GM12872 (cell line): ENCODE data around the gene CACNG4.

Experiments
- TF ChIP-seq, protein P1 (sequence below): IDR thresholded peaks from 3 replicates; pipeline ENCODE4 v1.5.1; 2011; ENCODE audit warnings: low read depth, mild to moderate bottlenecking, low read length, moderate library complexity; ENCODE audit not compliant: insufficient read depth

The CACNG4 gene

GRCh38 chr17:67030641-67031040 is 66.1 kb downstream of the CACNG4 start:
- TF ChIP-seq, protein P1, sequence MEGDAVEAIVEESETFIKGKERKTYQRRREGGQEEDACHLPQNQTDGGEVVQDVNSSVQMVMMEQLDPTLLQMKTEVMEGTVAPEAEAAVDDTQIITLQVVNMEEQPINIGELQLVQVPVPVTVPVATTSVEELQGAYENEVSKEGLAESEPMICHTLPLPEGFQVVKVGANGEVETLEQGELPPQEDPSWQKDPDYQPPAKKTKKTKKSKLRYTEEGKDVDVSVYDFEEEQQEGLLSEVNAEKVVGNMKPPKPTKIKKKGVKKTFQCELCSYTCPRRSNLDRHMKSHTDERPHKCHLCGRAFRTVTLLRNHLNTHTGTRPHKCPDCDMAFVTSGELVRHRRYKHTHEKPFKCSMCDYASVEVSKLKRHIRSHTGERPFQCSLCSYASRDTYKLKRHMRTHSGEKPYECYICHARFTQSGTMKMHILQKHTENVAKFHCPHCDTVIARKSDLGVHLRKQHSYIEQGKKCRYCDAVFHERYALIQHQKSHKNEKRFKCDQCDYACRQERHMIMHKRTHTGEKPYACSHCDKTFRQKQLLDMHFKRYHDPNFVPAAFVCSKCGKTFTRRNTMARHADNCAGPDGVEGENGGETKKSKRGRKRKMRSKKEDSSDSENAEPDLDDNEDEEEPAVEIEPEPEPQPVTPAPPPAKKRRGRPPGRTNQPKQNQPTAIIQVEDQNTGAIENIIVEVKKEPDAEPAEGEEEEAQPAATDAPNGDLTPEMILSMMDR, result no peak

DNA sequence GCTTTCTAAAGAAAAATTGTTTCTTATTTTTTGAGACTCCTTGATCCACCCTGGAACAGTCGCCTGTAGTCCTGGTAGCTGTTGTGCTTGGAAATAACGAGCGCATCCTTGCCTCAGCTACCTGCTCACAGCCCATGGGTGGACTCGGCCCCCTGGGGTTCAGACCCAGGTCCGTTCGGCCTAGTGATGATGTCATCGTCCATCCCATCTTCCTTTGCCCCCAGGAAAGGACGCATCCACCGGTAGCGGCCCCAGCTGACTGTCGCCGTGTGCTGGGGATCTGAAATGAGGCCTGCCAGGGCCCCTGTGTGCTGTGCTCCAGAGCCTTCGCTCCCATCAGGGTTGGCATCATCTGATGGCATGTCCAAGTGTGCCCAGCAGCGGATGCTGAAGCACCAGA is 67.9 kb downstream of the CACNG4 start:
- TF ChIP-seq, protein P1, result no peak

DNA sequence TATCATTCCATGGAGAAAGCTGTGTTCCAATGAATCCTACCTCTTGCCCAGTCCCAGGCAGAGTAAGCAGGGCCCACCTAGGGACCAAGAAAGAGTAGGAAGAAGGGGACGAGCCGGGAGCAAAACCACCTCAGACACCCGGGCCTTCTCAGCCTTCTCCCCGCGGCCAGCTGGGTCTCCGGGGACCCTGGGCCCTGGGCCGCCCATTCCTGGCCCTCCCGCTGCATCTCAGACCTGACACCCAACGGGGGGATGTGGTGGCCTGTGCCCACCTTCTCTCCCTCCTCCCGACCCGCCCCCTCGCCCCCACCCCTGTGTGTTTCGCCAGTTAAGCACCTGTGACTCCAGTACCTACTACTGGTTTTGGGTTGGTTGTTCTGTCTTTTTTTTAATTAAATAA is 68.5 kb downstream of the CACNG4 start:
- TF ChIP-seq, protein P1, result no peak

DNA sequence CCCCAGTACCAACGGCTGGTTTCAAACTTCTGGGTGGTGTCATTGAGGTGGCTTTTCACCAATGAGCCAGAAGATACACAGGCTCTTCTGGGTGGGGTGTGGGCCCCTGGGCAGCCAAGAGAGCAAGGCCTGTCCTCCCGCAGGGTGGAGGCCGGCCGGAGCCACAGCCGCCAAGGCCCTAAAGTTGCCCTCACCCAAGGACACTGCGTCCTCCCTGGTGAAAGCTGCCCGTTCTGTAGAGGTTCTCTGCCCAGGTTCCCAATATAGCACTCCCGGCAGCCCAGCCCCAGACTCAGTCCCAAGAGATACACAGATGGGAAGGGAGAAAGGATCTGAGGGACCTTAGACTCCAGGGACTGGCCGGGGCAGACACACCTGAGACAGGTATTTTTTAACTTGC is 69.1 kb downstream of the CACNG4 start:
- TF ChIP-seq, protein P1, result no peak

DNA sequence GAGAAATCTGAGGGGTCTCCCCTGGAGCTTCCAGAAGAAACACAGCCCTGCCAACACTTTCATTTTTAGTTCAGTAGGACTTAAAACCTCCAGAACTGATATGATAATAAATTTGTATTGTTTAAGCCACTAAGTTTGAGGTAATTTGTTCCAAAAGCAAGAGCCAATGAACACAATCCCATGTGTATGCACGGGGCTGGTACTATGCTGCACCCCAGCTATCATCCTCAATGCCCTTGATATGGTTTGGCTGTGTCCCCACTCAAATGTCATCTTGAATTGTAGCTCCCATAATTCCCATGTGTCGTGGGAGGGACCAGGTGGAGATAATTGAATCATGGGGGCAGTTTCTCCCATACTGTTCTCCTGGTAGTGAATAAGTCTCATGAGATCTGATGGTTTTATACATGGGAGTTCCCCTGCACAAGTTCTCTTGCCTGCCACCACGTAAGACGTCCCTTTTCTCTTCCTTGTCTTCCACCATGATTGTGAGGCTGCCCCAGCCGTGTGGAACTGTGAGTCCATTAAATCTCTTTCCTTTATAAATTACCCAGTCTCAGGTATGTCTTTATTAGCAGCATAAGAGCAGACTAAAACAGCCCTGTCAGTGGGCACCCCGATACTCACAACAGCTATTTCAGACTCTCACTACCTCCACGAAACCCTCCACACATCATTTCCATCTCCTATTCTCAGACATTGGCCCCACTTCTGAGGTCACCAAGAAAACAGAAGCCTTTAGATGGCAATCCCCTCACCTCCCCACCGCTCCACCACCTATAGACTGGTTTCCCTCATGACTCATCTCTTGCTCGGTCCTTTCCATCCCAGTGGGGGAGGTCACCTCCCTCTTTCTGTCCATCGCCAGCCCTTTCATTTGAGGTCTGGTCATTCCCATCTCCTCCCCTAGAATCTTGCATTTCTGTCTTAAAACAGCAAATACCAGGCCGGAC is 70.9 kb downstream of the CACNG4 start:
- TF ChIP-seq, protein P1, result no peak

DNA sequence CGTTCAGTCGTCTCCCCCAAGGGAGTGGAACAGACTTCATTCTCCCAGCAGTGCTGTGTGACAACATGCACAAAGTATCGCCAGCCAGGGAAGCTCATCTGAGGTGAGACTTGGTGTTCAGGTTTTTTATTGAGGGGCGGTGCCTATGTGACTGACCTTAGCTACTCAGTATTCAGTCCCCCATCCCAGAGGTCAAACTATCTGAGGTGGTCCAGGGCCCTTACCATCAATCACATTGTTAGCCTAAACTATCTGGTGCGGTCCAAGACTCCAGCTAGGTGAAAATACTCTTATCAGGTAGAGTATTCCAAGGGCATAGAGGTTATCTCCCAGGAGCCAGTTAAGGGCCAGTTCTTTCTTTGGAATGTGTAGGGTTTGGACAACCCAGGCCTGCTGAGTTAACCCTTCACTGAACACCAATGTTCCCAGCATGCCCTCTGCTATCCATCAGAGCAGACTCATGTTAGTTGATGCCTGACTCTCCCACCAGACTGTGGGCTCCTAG is 74.4 kb downstream of the CACNG4 start:
- TF ChIP-seq, protein P1, result no peak

DNA sequence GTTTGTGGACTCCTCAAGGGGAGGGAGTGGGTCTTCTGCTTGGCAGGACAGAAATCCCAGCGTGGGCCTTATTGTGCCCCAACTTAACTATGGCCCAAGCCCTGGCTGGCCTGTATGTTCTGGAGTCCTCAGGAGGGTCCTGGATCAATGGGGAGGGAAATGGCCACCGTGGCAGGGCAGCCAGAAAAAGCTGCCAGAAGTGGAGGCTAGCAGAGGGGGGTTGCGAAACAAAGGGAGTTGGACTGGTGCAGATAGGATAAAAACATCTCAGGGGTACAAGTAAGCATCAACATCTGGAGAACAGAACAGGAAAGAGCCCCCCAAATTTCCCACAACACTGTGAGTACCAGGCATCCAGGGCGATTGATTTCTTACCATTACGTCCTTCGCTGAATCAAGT is 76.1 kb downstream of the CACNG4 start:
- TF ChIP-seq, protein P1, result no peak
